Panc1 (cell line): ENCODE results near the gene GOPC. TPM values are rescaled to one million over a fixed set of nuclear protein-coding genes. Genes with fewer than 3 reads are reported as not detected.

Experiments
- ATAC-seq: fragments of 200-7000 bp; cut with Tn5 transposase; 2 replicates; pipeline ENCODE4 v1.9.1; 2020; ENCODE audit warnings: mild to moderate bottlenecking, moderate library complexity
- BruUV-seq: library from RNA; stranded (reverse); fragments of 400-500 nt; replicated peaks from 2 replicates; lab custom pipeline; 2021; lab: Mats Ljungman, UMichigan
- CTCF ChIA-PET: fragments of 300-600 bp; sonication (Branson Sonifier 250); formaldehyde crosslinking; loops from one replicate; lab custom pipeline; 2022; ENCODE audit warnings: antibody characterized with exemption; lab: Charles Lee
- POLR2A ChIA-PET: fragments of 300-600 bp; sonication (Branson Sonifier 250); formaldehyde crosslinking; loops from one replicate; lab custom pipeline; 2022; ENCODE audit warnings: antibody characterized with exemption; lab: Charles Lee
- DNase-seq: peaks from one replicate; pipeline ENCODE4 v3.0.0-alpha.2; 2010; ENCODE audit warnings: low read depth, low spot score
- H3K27ac ChIP-seq: 2 replicates; pipeline ENCODE4 v1.5.1; 2011; ENCODE audit warnings: mild to moderate bottlenecking, low read length, inconsistent platforms
- H3K27me3 ChIP-seq: fragments of 200-500 bp; sonication (Bioruptor generic); 2 replicates; pipeline ENCODE4 v1.6.0; 2014; ENCODE audit warnings: low read length, inconsistent platforms; ENCODE audit not compliant: control insufficient read depth, insufficient read depth
- H3K36me3 ChIP-seq: fragments of 200-500 bp; sonication (Bioruptor generic); 2 replicates; pipeline ENCODE4 v1.5.1; 2014; ENCODE audit warnings: inconsistent platforms, mild to moderate bottlenecking, low read length, moderate library complexity; ENCODE audit not compliant: control insufficient read depth, insufficient read depth
- H3K4me1 ChIP-seq: 2 replicates; pipeline ENCODE4 v1.5.1; 2011; ENCODE audit warnings: inconsistent platforms, mild to moderate bottlenecking, low read length, moderate library complexity; ENCODE audit not compliant: control insufficient read depth, insufficient read depth
- H3K4me3 ChIP-seq, 2 experiments: 2 replicates each; pipeline ENCODE4 v1.5.1; 2011 to 2012; ENCODE audit warnings: low read depth in 2 of 2, low read length in 2 of 2, mild to moderate bottlenecking in 2 of 2, inconsistent platforms in 1 of 2, moderate library complexity in 1 of 2
- H3K9me3 ChIP-seq: fragments of 200-500 bp; sonication (Bioruptor generic); 2 replicates; pipeline ENCODE4 v1.5.1; 2014; ENCODE audit warnings: low read depth, mild to moderate bottlenecking, inconsistent platforms, low read length, moderate library complexity; ENCODE audit not compliant: control insufficient read depth, insufficient read depth
- POLR2AphosphoS5 ChIP-seq: IDR thresholded peaks from 2 replicates; pipeline ENCODE4 v1.6.1; 2012; ENCODE audit warnings: mild to moderate bottlenecking, low read depth, low read length, moderate library complexity
- SIN3A ChIP-seq: IDR thresholded peaks from 2 replicates; pipeline ENCODE4 v1.6.1; 2012; ENCODE audit warnings: low read depth, mild to moderate bottlenecking, low read length, moderate library complexity, borderline replicate concordance; ENCODE audit not compliant: insufficient read depth
- TCF7L2 ChIP-seq: IDR thresholded peaks from 2 replicates; pipeline ENCODE4 v1.6.1; 2011; ENCODE audit warnings: mild to moderate bottlenecking, low read depth, low read length, inconsistent platforms
- in situ Hi-C: cut with HindIII; loops from 2 replicates; pipeline ENCODE4 v1.10.0; 2016; ENCODE audit warnings: low sequenced_read_pairs, low pct_unique_long_range_greater_than_20kb
- intact Hi-C: fragments of 100-400 bp; cut with micrococcal nuclease; formaldehyde crosslinking; loops from one replicate; pipeline ENCODE4 v1.10.0; 2022; ENCODE audit not compliant: unreplicated experiment
- total RNA-seq: library from RNA; stranded (reverse); gene quantifications from one replicate; pipeline ENCODE4 v1.2.1, GENCODE V29; 2021; ENCODE audit not compliant: unreplicated experiment
- TF ChIP-seq, protein P1 (sequence below), 2 experiments: IDR thresholded peaks; 2 replicates each; pipeline ENCODE4 v1.6.1; 2011 to 2012; ENCODE audit warnings: low read depth in 2 of 2, control low read depth in 1 of 2, low read length in 1 of 2, mild to moderate bottlenecking in 1 of 2, moderate library complexity in 1 of 2; ENCODE audit not compliant: insufficient read depth in 1 of 2
- TF ChIP-seq, protein P2 (sequence below): fragments of 450-650 bp; IDR thresholded peaks from 2 replicates; pipeline ENCODE4 v1.5.1; 2017; ENCODE audit warnings: mild to moderate bottlenecking

Gene GOPC
- total RNA-seq, 1 experiment from 2014 or later: 32.2 TPM

DNA sequence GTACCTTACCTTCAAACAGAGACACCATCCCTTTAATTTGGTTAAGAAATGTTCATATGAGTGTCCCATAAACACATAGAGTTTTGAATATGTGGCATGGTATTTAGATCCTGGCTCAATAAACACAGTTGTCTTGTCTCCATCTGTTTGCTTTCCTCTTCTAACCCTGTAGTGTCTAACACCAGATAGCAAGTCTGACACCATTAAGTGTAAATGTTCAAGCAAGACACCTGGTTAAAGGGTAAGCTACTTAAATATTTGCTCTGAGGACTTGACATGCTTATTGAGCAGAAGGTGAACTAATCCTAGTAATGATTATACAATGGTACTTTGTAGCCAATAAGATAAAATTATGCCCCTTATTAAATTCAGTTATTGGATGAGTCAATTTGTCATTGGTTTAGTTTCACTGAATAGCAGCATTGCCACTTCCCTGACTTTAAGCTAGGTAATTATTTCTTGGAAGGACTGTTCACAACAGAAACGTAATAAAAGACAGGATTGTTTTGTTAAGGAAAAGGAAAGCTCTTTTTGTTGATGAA lies 26.9 kb upstream of the GOPC start:
- ATAC-seq (no peak), DNase-seq (no peak)
- TF ChIP-seq, protein P1, sequence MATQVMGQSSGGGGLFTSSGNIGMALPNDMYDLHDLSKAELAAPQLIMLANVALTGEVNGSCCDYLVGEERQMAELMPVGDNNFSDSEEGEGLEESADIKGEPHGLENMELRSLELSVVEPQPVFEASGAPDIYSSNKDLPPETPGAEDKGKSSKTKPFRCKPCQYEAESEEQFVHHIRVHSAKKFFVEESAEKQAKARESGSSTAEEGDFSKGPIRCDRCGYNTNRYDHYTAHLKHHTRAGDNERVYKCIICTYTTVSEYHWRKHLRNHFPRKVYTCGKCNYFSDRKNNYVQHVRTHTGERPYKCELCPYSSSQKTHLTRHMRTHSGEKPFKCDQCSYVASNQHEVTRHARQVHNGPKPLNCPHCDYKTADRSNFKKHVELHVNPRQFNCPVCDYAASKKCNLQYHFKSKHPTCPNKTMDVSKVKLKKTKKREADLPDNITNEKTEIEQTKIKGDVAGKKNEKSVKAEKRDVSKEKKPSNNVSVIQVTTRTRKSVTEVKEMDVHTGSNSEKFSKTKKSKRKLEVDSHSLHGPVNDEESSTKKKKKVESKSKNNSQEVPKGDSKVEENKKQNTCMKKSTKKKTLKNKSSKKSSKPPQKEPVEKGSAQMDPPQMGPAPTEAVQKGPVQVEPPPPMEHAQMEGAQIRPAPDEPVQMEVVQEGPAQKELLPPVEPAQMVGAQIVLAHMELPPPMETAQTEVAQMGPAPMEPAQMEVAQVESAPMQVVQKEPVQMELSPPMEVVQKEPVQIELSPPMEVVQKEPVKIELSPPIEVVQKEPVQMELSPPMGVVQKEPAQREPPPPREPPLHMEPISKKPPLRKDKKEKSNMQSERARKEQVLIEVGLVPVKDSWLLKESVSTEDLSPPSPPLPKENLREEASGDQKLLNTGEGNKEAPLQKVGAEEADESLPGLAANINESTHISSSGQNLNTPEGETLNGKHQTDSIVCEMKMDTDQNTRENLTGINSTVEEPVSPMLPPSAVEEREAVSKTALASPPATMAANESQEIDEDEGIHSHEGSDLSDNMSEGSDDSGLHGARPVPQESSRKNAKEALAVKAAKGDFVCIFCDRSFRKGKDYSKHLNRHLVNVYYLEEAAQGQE (IDR thresholded peaks at IDR 0.05; ENCODE audit: insufficient read depth in 1 of 2, low read depth in 2 of 2, low read length in 1 of 2): no peak
- TF ChIP-seq TCF7L2: no peak
- no peak for TF ChIP-seq POLR2AphosphoS5
- TF ChIP-seq SIN3A: no peak
- TF ChIP-seq, protein P2, sequence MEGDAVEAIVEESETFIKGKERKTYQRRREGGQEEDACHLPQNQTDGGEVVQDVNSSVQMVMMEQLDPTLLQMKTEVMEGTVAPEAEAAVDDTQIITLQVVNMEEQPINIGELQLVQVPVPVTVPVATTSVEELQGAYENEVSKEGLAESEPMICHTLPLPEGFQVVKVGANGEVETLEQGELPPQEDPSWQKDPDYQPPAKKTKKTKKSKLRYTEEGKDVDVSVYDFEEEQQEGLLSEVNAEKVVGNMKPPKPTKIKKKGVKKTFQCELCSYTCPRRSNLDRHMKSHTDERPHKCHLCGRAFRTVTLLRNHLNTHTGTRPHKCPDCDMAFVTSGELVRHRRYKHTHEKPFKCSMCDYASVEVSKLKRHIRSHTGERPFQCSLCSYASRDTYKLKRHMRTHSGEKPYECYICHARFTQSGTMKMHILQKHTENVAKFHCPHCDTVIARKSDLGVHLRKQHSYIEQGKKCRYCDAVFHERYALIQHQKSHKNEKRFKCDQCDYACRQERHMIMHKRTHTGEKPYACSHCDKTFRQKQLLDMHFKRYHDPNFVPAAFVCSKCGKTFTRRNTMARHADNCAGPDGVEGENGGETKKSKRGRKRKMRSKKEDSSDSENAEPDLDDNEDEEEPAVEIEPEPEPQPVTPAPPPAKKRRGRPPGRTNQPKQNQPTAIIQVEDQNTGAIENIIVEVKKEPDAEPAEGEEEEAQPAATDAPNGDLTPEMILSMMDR: no peak
- CTCF ChIA-PET: interaction anchor here (0.6 kb wide), 1 partner anchor 662 kb away, joined by 3 read pairs; no protein-coding TSS in a partner anchor
- Histone ChIP-seq H3K4me3 (no peak overlapping the region), H3K27me3 (no peaks in the 10 kb centered on the region), H3K36me3 (no peaks in the 10 kb centered on the region), H3K4me1 (no peaks in the 10 kb centered on the region), H3K27ac (no peak overlapping the region), H3K9me3 (peaks cover 17% of the 10 kb centered on the region)
- POLR2A ChIA-PET: no interaction called here
- in situ Hi-C loops (no loop called here), intact Hi-C loops (no loop called here)
- BruUV-seq: no TSS peak

- POLR2A ChIA-PET: no interaction called here
- H3K27ac ChIP-seq: no peak overlapping the region
- no TSS peak for BruUV-seq
- H3K4me3 ChIP-seq: no peak overlapping the region
- CTCF ChIA-PET: no interaction called here
- H3K4me1 ChIP-seq: no peaks in the 10 kb centered on the region
- TF ChIP-seq POLR2AphosphoS5 (no peak), TCF7L2 (no peak), SIN3A (no peak)
- TF ChIP-seq, protein P1 (IDR thresholded peaks at IDR 0.05; ENCODE audit: insufficient read depth in 1 of 2, low read depth in 2 of 2, low read length in 1 of 2): no peak
- TF ChIP-seq, protein P2: no peak
- in situ Hi-C loops: no loop called here
- no peaks in the 10 kb centered on the region for H3K36me3 ChIP-seq
- no peak for ATAC-seq
- intact Hi-C loops: no loop called here
- no peaks in the 10 kb centered on the region for H3K27me3 ChIP-seq
- peaks cover 26% of the 10 kb centered on the region for H3K9me3 ChIP-seq
- DNase-seq: no peak
These were observed 25.2 kb upstream of the GOPC start for GRCh38 chr6:117627533-117627932.
